Ovary (tissue), 3 donors: ENCODE measurements around the gene CDK15.

ENCODE experiments used
- EP300 ChIP-seq: sonication (generic); formaldehyde crosslinking; IDR thresholded peaks from one replicate; pipeline ENCODE4 v1.6.1; 2017; ENCODE audit warnings: antibody characterized with exemption
- POLR2A ChIP-seq: fragments of 450-650 bp; IDR thresholded peaks from one replicate; pipeline ENCODE4 v1.6.1; 2017; ENCODE audit warnings: antibody characterized with exemption, mild to moderate bottlenecking, moderate library complexity
- TF ChIP-seq, protein P1 (sequence below), 3 donors: fragments of 450-650 bp in 2 of 3; fragments of 200-600 bp in 1 of 3; IDR thresholded peaks; one replicate each; pipeline versions ENCODE4 v1.5.1 to v1.8.0; 2016 to 2022; ENCODE audit warnings: antibody characterized with exemption in 3 of 3, mild to moderate bottlenecking in 1 of 3
- donor health status: DM: no; HTN: no; CAD: no.

DNA sequence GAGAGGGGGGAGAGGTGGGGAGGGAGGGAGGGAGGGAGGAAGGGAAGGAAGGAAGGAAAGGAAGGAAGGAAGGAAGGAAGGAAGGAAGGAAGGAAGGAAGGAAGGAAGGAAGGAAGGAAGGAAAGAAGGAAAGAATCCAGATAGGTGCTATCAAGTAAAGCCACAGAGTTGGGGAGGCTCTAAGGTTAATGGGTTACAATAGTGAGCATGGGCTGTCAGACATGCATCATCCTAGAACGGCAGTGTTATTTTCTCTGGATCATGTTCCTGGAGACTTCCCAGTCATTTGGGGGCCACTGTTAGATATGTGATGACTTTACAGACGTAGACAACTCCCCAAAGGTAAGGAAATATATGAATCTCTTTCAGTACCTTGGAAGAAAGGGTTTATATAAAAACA, 31.1 kb downstream of the CDK15 start:
- TF ChIP-seq, protein P1, sequence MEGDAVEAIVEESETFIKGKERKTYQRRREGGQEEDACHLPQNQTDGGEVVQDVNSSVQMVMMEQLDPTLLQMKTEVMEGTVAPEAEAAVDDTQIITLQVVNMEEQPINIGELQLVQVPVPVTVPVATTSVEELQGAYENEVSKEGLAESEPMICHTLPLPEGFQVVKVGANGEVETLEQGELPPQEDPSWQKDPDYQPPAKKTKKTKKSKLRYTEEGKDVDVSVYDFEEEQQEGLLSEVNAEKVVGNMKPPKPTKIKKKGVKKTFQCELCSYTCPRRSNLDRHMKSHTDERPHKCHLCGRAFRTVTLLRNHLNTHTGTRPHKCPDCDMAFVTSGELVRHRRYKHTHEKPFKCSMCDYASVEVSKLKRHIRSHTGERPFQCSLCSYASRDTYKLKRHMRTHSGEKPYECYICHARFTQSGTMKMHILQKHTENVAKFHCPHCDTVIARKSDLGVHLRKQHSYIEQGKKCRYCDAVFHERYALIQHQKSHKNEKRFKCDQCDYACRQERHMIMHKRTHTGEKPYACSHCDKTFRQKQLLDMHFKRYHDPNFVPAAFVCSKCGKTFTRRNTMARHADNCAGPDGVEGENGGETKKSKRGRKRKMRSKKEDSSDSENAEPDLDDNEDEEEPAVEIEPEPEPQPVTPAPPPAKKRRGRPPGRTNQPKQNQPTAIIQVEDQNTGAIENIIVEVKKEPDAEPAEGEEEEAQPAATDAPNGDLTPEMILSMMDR (IDR thresholded peaks at IDR 0.05), result no peak
- TF ChIP-seq POLR2A, result no peak
- no peak for TF ChIP-seq EP300
